GM20000 (cell line): ENCODE measurements around the gene TEAD1.

ENCODE experiments used
- DNase-seq: peaks from one replicate; pipeline ENCODE4 v3.0.0; 2012; ENCODE audit warnings: low spot score
- TF ChIP-seq, protein P1 (sequence below): IDR thresholded peaks from 2 replicates; pipeline ENCODE4 v1.5.1; 2012; ENCODE audit warnings: mild to moderate bottlenecking, control low read depth; ENCODE audit errors: extremely low read depth, missing control alignments

The TEAD1 gene

DNA sequence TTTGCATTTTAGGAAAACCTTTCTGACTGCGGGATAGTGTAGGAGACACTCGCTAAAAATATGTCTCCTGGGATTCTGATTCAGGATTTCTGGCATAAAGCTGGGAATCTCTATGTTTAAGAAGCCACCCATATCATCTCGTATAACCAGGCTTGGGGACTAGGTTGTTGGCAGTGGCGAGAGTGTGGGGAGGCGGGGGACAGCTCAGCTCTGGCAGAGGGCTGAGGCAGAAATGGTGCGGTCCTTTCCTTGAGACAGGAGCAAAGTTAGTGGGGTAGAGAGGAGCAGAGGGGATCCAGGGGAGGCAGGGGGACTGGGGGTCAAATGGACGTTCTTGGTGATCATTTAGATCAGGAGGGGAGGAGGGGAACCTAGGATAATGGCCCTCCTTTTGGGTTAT, 74.3 kb downstream of the TEAD1 start:
- DNase-seq, result no peak
- TF ChIP-seq, protein P1, sequence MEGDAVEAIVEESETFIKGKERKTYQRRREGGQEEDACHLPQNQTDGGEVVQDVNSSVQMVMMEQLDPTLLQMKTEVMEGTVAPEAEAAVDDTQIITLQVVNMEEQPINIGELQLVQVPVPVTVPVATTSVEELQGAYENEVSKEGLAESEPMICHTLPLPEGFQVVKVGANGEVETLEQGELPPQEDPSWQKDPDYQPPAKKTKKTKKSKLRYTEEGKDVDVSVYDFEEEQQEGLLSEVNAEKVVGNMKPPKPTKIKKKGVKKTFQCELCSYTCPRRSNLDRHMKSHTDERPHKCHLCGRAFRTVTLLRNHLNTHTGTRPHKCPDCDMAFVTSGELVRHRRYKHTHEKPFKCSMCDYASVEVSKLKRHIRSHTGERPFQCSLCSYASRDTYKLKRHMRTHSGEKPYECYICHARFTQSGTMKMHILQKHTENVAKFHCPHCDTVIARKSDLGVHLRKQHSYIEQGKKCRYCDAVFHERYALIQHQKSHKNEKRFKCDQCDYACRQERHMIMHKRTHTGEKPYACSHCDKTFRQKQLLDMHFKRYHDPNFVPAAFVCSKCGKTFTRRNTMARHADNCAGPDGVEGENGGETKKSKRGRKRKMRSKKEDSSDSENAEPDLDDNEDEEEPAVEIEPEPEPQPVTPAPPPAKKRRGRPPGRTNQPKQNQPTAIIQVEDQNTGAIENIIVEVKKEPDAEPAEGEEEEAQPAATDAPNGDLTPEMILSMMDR, result no peak

DNA sequence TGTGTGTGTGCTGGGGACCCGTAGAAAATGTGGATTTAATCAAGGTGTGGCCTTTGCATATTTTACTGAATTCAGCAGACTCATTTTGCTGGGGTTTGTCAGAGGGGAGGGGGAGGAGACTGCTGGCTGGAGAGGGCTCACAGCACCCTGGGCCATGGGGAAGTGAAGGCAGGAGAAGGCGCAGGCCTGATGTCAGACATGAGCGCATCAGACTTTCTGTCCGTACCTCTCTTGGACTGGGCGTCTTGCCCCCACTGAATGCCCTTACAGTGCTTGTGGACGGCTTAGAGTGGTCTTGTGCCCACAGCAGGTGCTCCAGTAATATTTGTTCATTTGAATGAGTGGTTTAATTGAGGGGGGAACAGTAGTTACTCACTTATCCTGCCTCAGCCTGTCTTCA, 75.2 kb downstream of the TEAD1 start:
- no peak for DNase-seq
- TF ChIP-seq, protein P1, result no peak

DNA sequence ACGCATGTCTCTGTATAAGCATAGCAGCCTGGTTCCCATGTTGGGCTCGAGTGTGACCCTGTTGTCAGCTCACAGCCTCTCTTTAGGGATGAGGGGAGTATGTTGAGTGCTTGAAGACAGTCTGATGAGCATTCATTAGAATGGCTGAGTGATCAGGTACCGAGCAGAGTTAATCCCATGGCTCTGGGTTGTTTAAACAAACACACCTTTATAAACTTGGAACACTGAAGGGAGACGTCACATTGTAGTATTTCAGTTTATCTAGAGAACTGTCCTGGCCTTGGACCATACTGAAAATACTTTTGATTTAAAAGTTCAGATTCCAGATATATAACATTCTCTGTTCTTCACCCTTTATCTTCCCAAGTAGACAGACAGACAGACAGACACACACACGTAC, 76.0 kb downstream of the TEAD1 start:
- TF ChIP-seq, protein P1, result no peak
- no peak for DNase-seq

DNA sequence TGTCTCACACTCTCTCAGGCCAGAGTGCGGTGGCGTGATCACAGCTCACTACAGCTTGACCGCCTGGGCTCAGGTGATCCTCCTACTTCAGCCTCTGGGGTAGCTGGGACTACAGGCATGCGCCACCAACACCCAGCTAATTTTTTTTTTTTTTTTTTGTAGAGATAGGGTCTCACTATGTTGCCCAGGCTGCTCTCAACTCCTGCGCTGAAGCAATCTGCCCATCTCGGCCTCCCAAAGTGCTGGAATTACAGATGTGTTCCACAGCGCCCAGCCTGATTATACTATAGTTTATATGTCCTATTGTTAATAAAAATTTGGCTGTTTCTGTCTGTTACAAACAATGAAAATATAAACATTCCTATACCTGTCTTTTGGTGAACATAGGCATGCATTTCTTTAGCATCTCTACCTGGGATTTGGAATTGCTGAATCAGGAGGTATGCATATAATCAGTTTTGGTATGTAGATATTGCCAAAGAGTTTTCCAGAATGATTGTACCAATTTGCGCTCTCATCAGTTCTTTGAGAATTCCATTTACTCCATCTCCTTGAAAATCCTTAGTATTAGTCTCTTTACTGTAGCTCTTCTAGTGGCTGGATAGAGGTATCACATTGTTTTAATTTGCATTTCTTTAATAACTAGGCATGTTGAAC, 78.8 kb downstream of the TEAD1 start:
- TF ChIP-seq, protein P1, result no peak
- DNase-seq, result no peak

DNA sequence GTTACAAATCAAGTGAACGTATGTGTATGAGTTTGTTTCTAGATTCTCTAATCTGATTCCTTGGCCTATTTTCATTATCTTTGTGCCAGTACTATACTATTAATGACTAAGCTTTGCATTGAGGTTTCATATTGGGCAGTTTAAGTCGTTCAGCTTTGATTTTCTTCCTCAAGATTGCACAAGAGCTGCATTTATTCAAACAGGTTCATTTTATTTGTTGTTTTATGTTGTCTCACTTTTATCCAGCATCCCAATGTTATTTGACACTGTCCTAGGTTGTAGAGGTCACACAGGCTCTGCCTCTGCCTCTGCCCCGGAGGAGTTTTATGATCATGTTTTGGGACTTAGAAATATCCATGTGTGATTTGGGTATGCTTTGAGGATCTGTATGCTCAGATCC, 79.8 kb downstream of the TEAD1 start:
- TF ChIP-seq, protein P1, result no peak
- no peak for DNase-seq

DNA sequence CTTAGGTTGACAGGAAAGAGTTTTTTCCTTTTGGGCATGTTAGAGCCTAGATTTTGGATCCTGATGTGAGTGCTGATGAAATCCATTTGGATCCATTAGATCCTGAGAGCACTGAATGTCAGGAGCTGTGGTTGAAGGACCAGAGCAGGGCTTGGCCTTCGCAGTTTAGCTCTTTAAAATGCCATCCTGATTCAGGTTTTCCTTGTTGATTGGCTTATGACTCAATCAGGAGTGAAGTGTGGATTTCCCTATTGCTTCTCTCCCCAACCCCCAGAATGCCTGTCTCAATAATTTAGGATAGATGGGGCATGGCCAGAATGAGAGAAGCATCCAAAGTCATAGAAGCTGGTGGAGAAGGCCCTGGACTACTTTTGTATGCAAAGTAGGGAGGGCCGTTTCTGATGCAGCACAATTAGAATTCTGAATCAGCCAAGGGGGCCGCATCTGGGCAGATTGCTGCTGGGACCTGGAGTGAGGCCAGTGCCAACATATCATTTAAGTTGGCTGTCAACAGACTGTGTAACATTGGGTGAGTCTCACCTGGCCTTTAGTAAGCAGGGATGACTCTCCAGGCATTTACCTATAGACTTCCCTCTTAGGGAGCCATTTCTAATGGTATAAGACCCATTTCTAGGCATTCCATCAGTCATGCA, 80.5 kb downstream of the TEAD1 start:
- TF ChIP-seq, protein P1, result no peak
- DNase-seq, result no peak

DNA sequence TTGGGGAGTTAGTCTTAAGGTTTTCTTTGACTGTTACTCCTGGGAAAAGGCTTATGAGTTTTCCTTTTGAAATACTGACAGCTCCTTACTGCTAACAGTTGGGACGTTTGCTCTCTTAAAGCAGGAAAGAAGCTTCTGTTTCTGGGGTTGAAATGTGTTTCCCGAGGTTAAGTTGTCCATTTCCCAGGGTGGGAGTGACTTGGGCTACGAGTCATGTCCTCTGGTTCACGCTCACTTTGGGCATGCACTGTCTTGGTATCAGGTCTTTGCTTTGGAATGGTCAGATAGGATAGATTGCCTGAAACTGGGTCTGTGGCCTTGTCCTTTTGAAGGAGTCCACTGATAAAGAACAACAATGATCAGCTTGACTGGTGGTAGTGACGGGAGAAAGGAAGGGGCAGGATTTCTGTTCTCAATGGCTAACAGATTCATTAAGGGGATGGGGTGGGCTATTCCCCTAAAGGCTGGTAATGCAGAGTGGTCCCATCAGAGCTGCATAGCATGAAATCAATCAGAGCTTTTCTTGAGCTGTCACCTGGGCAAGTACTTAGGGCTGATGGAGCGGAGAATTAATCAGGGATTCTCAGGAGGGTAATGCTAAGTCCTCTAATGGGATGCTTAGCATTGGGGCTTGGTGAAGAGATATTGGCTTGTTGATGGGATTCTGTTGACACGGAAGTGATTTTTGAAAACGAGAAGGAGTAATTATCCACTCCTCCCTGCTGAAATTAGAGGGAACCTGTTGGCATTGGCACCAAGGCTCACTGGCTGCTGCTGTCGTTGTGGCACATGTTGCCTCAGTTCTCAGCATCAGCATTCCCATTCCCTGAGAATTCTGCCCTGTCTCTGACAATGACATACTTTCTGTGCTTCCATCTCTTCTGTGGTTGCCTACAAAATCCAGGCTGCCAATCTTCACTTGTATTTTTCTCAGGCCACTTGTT, 81.6 kb downstream of the TEAD1 start:
- TF ChIP-seq, protein P1, result no peak
- no peak for DNase-seq
